K562 (cell line): ENCODE results near the gene NKIRAS1. TPM values are rescaled to one million over a fixed set of nuclear protein-coding genes. Genes with fewer than 3 reads are reported as not detected.
A peak's percentile ranks its signal among the peaks of the same experiment; 100 is the strongest.

Experiments used
- ATAC-seq: fragments of 200-7000 bp; cut with Tn5 transposase; 3 replicates; pipeline ENCODE4 v1.9.1; 2020; ENCODE audit warnings: moderate library complexity
- BruUV-seq: library from RNA; stranded (reverse); fragments of 400-500 nt; replicated peaks from 2 replicates; lab custom pipeline; 2021; lab: Mats Ljungman, UMichigan
- CTCF ChIA-PET: fragments of 300-600 bp; formaldehyde crosslinking; extraction: SDS; loops from one replicate; lab custom pipeline; 2021; ENCODE audit warnings: low intra/inter-chr PET ratio; lab: Yijun Ruan, JAX
- POLR2A ChIA-PET: fragments of 300-600, 350-650 bp; sonication (Branson Sonifier 250); formaldehyde crosslinking; extraction: SDS; loops from one replicate; lab custom pipeline; 2021; ENCODE audit warnings: antibody characterized with exemption, inconsistent platforms; lab: Yijun Ruan, JAX
- DNase-seq, 4 experiments: peaks; one replicate each; pipeline versions ENCODE4 v3.0.0 to v3.0.0-alpha.2; 2011 to 2018; ENCODE audit warnings: low spot score in 3 of 4, mixed read lengths in 3 of 4; ENCODE audit errors: extremely low read depth in 1 of 4
- FAIRE-seq: peaks from 2 replicates; lab custom pipeline; 2011; peaks lifted over from hg19 to GRCh38; lab: Jason Lieb, UNC
- H2AFZ ChIP-seq: 2 replicates; pipeline ENCODE4 v1.6.0; 2011; ENCODE audit warnings: low read depth, low read length, control low read depth, inconsistent platforms
- H3K27ac ChIP-seq: fragments of 200-600 bp; 3 replicates; pipeline ENCODE4 v1.8.0; 2011; ENCODE audit warnings: low read depth, mild to moderate bottlenecking, control low read depth, inconsistent platforms, low read length, moderate library complexity, mixed read lengths; ENCODE audit errors: extremely low read depth
- H3K27me3 ChIP-seq, 2 experiments: fragments of 300-600 bp in 1 of 2; 2 replicates in 1 of 2; 3 replicates in 1 of 2; pipeline versions ENCODE4 v1.6.0 to v1.8.0; 2011; ENCODE audit warnings: inconsistent platforms in 2 of 2, low read length in 2 of 2, mild to moderate bottlenecking in 1 of 2, mixed read lengths in 1 of 2, moderate library complexity in 1 of 2; ENCODE audit not compliant: control insufficient read depth in 2 of 2, insufficient read depth in 2 of 2
- H3K36me3 ChIP-seq: fragments of 300-600 bp; 3 replicates; pipeline ENCODE4 v1.8.0; 2011; ENCODE audit warnings: mild to moderate bottlenecking, low read length, inconsistent platforms; ENCODE audit not compliant: control insufficient read depth, insufficient read depth
- H3K4me1 ChIP-seq, 2 experiments: fragments of 200-600 bp in 1 of 2; replicated peaks in 1 of 2; 2 replicates in 1 of 2; 3 replicates in 1 of 2; pipeline versions ENCODE4 v1.5.1 to v1.8.0; 2011; ENCODE audit warnings: inconsistent platforms in 2 of 2, low read length in 2 of 2, mild to moderate bottlenecking in 1 of 2, mixed read lengths in 1 of 2, moderate library complexity in 1 of 2; ENCODE audit not compliant: control insufficient read depth in 2 of 2, insufficient read depth in 2 of 2
- H3K4me2 ChIP-seq: 2 replicates; pipeline ENCODE4 v1.6.1; 2011; ENCODE audit warnings: low read length, control low read depth, inconsistent platforms, mixed read lengths; ENCODE audit not compliant: insufficient read depth
- H3K4me3 ChIP-seq: fragments of 200-600 bp; sonication (generic), shearing (Covaris generic); 2 replicates; pipeline ENCODE4 v1.5.1; 2016; ENCODE audit warnings: control low read depth, inconsistent platforms
- H3K79me2 ChIP-seq: fragments of 200-600 bp; 3 replicates; pipeline ENCODE4 v1.8.0; 2011; ENCODE audit warnings: low read length, inconsistent platforms; ENCODE audit not compliant: control insufficient read depth, insufficient read depth
- H3K9ac ChIP-seq, 2 experiments: 2 replicates each; pipeline versions ENCODE4 v1.6.0 to v1.6.1; 2011; ENCODE audit warnings: low read depth in 2 of 2, low read length in 2 of 2, control low read depth in 1 of 2, inconsistent platforms in 1 of 2, mild to moderate bottlenecking in 1 of 2, mixed read lengths in 1 of 2; ENCODE audit not compliant: insufficient read depth in 1 of 2
- H3K9me1 ChIP-seq: one replicate; pipeline ENCODE4 v1.6.0; 2011; ENCODE audit warnings: inconsistent platforms, mild to moderate bottlenecking, low read length, moderate library complexity; ENCODE audit not compliant: control insufficient read depth, insufficient read depth
- H3K9me3 ChIP-seq: replicated peaks from 2 replicates; pipeline ENCODE4 v1.5.1; 2011; ENCODE audit warnings: low read depth, low read length, inconsistent platforms; ENCODE audit not compliant: control insufficient read depth, insufficient read depth
- H4K20me1 ChIP-seq: replicated peaks from 2 replicates; pipeline ENCODE4 v1.6.1; 2011; ENCODE audit warnings: low read length, inconsistent platforms, mixed read lengths; ENCODE audit not compliant: control insufficient read depth, insufficient read depth
- C11orf30 ChIP-seq: fragments of 450-650 bp; IDR thresholded peaks from 2 replicates; pipeline ENCODE4 v1.6.1; 2016; ENCODE audit warnings: low read depth, mild to moderate bottlenecking
- MAFF ChIP-seq: IDR thresholded peaks from 2 replicates; pipeline ENCODE4 v1.6.1; 2012; ENCODE audit warnings: low read length, improper control_type of control experiment
- MAFG ChIP-seq: fragments of 450-650 bp; conservative IDR thresholded peaks from 2 replicates; pipeline ENCODE4 v1.6.1; 2016; ENCODE audit warnings: missing genetic modification characterization, missing compliant biosample characterization
- MAFK ChIP-seq: IDR thresholded peaks from 2 replicates; pipeline ENCODE4 v1.6.1; 2011; ENCODE audit warnings: low read length, improper control_type of control experiment
- MNT ChIP-seq, 2 experiments: fragments of 450-650 bp; conservative IDR thresholded peaks; 2 replicates each; pipeline ENCODE4 v1.6.1; 2017; ENCODE audit warnings: mild to moderate bottlenecking in 2 of 2, moderate library complexity in 2 of 2
- ZNF316 ChIP-seq: fragments of 450-650 bp; IDR thresholded peaks from 2 replicates; pipeline ENCODE4 v1.6.1; 2016
- ZSCAN32 ChIP-seq: fragments of 450-650 bp; formaldehyde crosslinking; IDR thresholded peaks from 2 replicates; pipeline ENCODE4 v1.4.0; 2020; ENCODE audit warnings: mild to moderate bottlenecking, moderate library complexity
- whole genome bisulfite sequencing: fragments of 100-300 bp; shearing (Covaris generic); methylation state at CpG from one replicate; pipeline ENCODE4 v1.1.6; 2016; ENCODE audit warnings: low coverage, mixed read lengths; ENCODE audit not compliant: insufficient coverage; ENCODE audit errors: missing lambda C conversion rate; 5-methylcytosine and 5-hydroxymethylcytosine counted together
- in situ Hi-C: fragments of 300-500 bp; cut with MboI; formaldehyde crosslinking; loops from 4 replicates; pipeline ENCODE4 v1.15.0; 2018; ENCODE audit warnings: inconsistent platforms, mixed read lengths
- intact Hi-C: fragments of 100-400 bp; cut with micrococcal nuclease; formaldehyde crosslinking; loops from 2 replicates; pipeline ENCODE4 v1.14.2; 2022
- polyA plus RNA-seq, 8 experiments: library from polyadenylated mRNA; depleted of rRNA in 4 of 8; stranded (reverse) in 5 of 8; unstranded in 3 of 8; fragments of >200 nt; fragmentation: Nextera tagmentation in 2 of 8; fragmentation: Illumina TruSeq in 1 of 8; extraction: Ambion mirVana in 2 of 8; extraction: Trizol in 1 of 8; gene quantifications; 2 replicates each; pipeline versions ENCODE4 v1.2.1 to v1.2.3, GENCODE V29; 2011 to 2014; ENCODE audit warnings: inconsistent platforms in 1 of 8, missing spikeins in 1 of 8
- total RNA-seq, 7 experiments: library from RNA; depleted of rRNA in 6 of 7; stranded (reverse); fragments of >200 nt in 6 of 7; fragmentation: Illumina TruSeq in 2 of 7; extraction: Trizol in 2 of 7; gene quantifications; 2 replicates each; pipeline versions ENCODE4 v1.2.1 to v1.2.3, GENCODE V29; 2011 to 2021; ENCODE audit warnings: low replicate concordance in 1 of 7

Gene NKIRAS1
- total and polyA plus RNA-seq, 9 of the 15 experiments (the other 6 are each of a cell fraction or from before 2014, with no cell fraction given): 5.1 to 10.3 (median 6.3) TPM

- WGBS: 80% methylated on average over 1 of the region's 1 CpG
- H3K4me1 ChIP-seq: peaks cover 7 to 18% of the 10 kb centered on the region in 2 experiments; a peak in 4 of 5 replicates
- H3K9ac ChIP-seq: no peak overlapping the region
- DNase-seq (no peak), ATAC-seq (no peak), FAIRE-seq (no peak)
- intact Hi-C loops: no loop called here
- H3K4me3 ChIP-seq: no peak overlapping the region
- H4K20me1 ChIP-seq: no peaks in the 10 kb centered on the region
- no peaks in the 10 kb centered on the region for H3K9me3 ChIP-seq
- no peak overlapping the region for H3K27ac ChIP-seq
- H3K27me3 ChIP-seq: no peaks in the 10 kb centered on the region
- no peaks in the 10 kb centered on the region for H3K36me3 ChIP-seq
- no peak for TF ChIP-seq MNT (conservative IDR thresholded peaks at IDR 0.05)
- peak; percentile 85 for TF ChIP-seq MAFG
- TF ChIP-seq MAFF: peak; percentile 78
- peak; percentile 91 for TF ChIP-seq C11orf30
- peak; percentile 97 for TF ChIP-seq ZNF316
- peak; percentile 65; the same call in 1 of the 2 replicates for TF ChIP-seq MAFK
- no peak for TF ChIP-seq ZSCAN32
- in situ Hi-C loops: no loop called here
- H3K4me2 ChIP-seq: no peak overlapping the region
- POLR2A ChIA-PET: interaction anchor here (0.7 to 11.6 kb wide), 4 partner anchors 10 to 18 kb away, joined by 3 to 165 read pairs (median 3); partner anchors contain the start of genes NKIRAS1 and RPL15
- no TSS peak for BruUV-seq
- H3K9me1 ChIP-seq: no peaks in the 10 kb centered on the region
- no peaks in the 10 kb centered on the region for H3K79me2 ChIP-seq
- CTCF ChIA-PET: no interaction called here
- H2AFZ ChIP-seq: no peak overlapping the region
Measured at GRCh38 chr3:23937296-23937695, 20.5 kb upstream of the NKIRAS1 start.
